Activated CD4-positive, alpha-beta T cell treated with anti-CD3 and anti-CD28 coated beads, Interleukin-2, amount 10 ng/mL, durations not matched to agents 7 days and 5 days (primary cell): ENCODE data around the gene C3orf49. TPM values are rescaled to one million over a fixed set of nuclear protein-coding genes. Genes with fewer than 3 reads are reported as not detected.
A peak's percentile ranks its signal among the peaks of the same experiment; 100 is the strongest.

Experiments
- CTCF ChIA-PET: fragments of 350-600 bp; sonication (Branson Sonifier 250); formaldehyde crosslinking; loops from one replicate; lab custom pipeline; 2021; ENCODE audit warnings: antibody characterized with exemption; lab: Charles Lee
- POLR2A ChIA-PET: fragments of 350-600 bp; sonication (Branson Sonifier 250); formaldehyde crosslinking; loops from one replicate; lab custom pipeline; 2021; ENCODE audit warnings: antibody characterized with exemption; lab: Charles Lee
- DNase-seq: peaks from one replicate; pipeline ENCODE4 v3.0.0-alpha.2; 2020
- H3K27ac Mint-ChIP-seq: one replicate; pipeline ENCODE4 v1.8.0; 2021; ENCODE audit warnings: mild to moderate bottlenecking, moderate library complexity, mixed read lengths
- H3K27me3 Mint-ChIP-seq: one replicate; pipeline ENCODE4 v1.8.0; 2021; ENCODE audit warnings: mixed read lengths
- H3K36me3 Mint-ChIP-seq: one replicate; pipeline ENCODE4 v1.8.0; 2021; ENCODE audit warnings: low read depth, mixed read lengths
- H3K4me1 Mint-ChIP-seq: one replicate; pipeline ENCODE4 v1.8.0; 2021; ENCODE audit warnings: mixed read lengths
- H3K4me3 Mint-ChIP-seq: one replicate; pipeline ENCODE4 v1.8.0; 2021; ENCODE audit warnings: mild to moderate bottlenecking, moderate library complexity, mixed read lengths
- H3K9me3 Mint-ChIP-seq: one replicate; pipeline ENCODE4 v1.8.0; 2021; ENCODE audit warnings: mixed read lengths
- total RNA-seq, 2 experiments: library from RNA; stranded (reverse); gene quantifications; one replicate each; pipeline ENCODE4 v1.2.3, GENCODE V29; 2021

The C3orf49 gene, protein sequence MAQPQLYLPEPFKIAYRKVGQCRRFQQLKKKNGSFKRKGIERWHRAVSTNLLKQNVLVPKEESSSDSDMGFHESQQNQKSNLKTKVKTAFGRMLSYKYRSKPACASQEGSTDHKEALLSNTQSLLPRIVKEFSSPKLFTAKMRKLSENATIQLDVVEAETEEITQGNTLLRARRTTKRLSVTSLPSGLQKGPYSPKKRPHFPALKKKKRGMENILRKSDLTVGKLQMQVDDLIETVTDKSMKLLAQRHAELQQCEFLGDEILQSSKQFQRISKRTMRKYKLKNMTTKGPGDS
- not detected for total RNA-seq

DNA sequence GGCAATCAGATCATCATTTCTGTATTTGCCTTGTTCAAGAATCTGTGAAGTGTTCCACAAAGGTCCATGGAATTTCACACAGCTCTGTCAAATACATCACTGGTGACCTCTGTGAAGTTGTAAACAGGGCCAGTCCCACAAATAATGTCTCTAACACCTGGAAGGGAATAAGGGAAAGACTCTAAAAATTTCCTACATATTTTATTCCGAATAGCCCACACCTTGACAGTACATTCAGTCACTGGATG, at the start of gene C3orf49:
C3orf49 (plus strand) TSS at position 149 of the 248 bp plus-strand sequence. CDS start 173 bp downstream, outside the sequence.
- ChIA-PET POLR2A (no interaction called here), CTCF (interaction anchor here (0.8 kb wide), 1 partner anchor 116 kb away, joined by 3 read pairs; no protein-coding TSS in a partner anchor)
- no peaks in the 10 kb centered on the region for H3K9me3 Mint-ChIP-seq
- no peak for DNase-seq
- H3K36me3 Mint-ChIP-seq, result no peaks in the 10 kb centered on the region
- H3K27me3 Mint-ChIP-seq, result no peaks in the 10 kb centered on the region
- H3K27ac Mint-ChIP-seq, result no peak within 1 kb of the TSS
- H3K4me1 Mint-ChIP-seq, result no peaks in the 10 kb centered on the region
- no peak within 1 kb of the TSS for H3K4me3 Mint-ChIP-seq

DNA sequence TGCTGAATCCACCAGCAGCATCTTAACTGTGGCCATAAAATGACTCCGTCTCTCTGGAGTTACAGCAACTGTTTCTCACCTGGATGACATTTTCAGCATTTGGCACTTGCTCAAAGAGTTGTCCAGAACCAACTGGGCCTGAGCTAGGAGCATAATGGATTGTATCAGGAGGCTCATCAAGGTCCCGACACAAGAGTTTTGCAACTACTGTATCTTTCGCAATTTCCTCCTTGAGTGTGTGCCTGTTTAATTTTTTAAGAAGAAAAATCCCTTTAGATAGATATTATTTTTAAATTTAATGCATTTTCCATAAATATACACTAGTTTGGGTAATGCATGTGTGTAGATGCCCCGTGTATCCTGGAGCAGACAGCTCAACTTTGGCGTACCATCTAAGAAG, 44.3 kb upstream of the C3orf49 start:
- Mint-ChIP-seq H3K36me3 (no peaks in the 10 kb centered on the region), H3K27ac (no peak overlapping the region), H3K4me1 (no peaks in the 10 kb centered on the region), H3K4me3 (no peak overlapping the region), H3K9me3 (no peaks in the 10 kb centered on the region), H3K27me3 (no peaks in the 10 kb centered on the region)
- DNase-seq, result no peak
- ChIA-PET CTCF (no interaction called here), POLR2A (no interaction called here)

GRCh38 chr3:63779227-63779626, 39.9 kb upstream of the C3orf49 start:
- Mint-ChIP-seq H3K27me3 (no peaks in the 10 kb centered on the region), H3K9me3 (no peaks in the 10 kb centered on the region), H3K4me1 (no peaks in the 10 kb centered on the region), H3K27ac (no peak overlapping the region), H3K36me3 (no peaks in the 10 kb centered on the region), H3K4me3 (no peak overlapping the region)
- ChIA-PET POLR2A (no interaction called here), CTCF (no interaction called here)
- DNase-seq, result no peak

- POLR2A ChIA-PET, result no interaction called here
- H3K4me1 Mint-ChIP-seq, result no peaks in the 10 kb centered on the region
- CTCF ChIA-PET, result no interaction called here
- H3K4me3 Mint-ChIP-seq, result no peak overlapping the region
- H3K27ac Mint-ChIP-seq, result no peak overlapping the region
- DNase-seq, result no peak
- H3K9me3 Mint-ChIP-seq, result no peaks in the 10 kb centered on the region
- H3K27me3 Mint-ChIP-seq, result peaks cover under 1% of the 10 kb centered on the region
- no peaks in the 10 kb centered on the region for H3K36me3 Mint-ChIP-seq
These were observed 27.1 kb upstream of the C3orf49 start for GRCh38 chr3:63791974-63792373.

DNA sequence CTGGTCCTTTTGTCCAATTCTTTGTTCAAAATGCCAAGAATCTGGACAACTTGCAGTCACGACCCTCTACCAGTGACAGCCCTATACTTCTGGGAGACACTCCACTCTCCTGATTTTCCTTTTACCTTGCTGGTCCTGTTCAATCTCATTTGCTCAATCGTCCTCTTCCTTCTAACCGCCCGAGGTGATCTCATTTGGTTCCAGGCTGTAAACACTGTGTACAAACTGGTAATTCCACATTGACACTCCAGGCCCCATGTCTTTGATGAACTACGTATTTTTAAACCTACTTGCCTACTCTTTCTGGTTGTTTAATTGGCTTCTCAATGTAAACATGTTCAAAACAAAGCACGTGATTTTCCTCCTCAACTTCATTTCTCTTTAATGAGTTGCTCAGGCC, 23.7 kb upstream of the C3orf49 start:
- Mint-ChIP-seq H3K27me3 (peaks cover 2% of the 10 kb centered on the region), H3K4me3 (no peak overlapping the region), H3K4me1 (no peaks in the 10 kb centered on the region), H3K27ac (no peak overlapping the region), H3K36me3 (no peaks in the 10 kb centered on the region), H3K9me3 (no peaks in the 10 kb centered on the region)
- CTCF ChIA-PET, result no interaction called here
- DNase-seq, result no peak
- POLR2A ChIA-PET, result no interaction called here

GRCh38 chr3:63798544-63798943, 20.6 kb upstream of the C3orf49 start:
- no peak overlapping the region for H3K27ac Mint-ChIP-seq
- peaks cover 2% of the 10 kb centered on the region for H3K27me3 Mint-ChIP-seq
- H3K9me3 Mint-ChIP-seq, result no peaks in the 10 kb centered on the region
- POLR2A ChIA-PET, result no interaction called here
- no peak overlapping the region for H3K4me3 Mint-ChIP-seq
- H3K4me1 Mint-ChIP-seq, result no peaks in the 10 kb centered on the region
- DNase-seq, result no peak
- no peaks in the 10 kb centered on the region for H3K36me3 Mint-ChIP-seq
- CTCF ChIA-PET, result no interaction called here

DNA sequence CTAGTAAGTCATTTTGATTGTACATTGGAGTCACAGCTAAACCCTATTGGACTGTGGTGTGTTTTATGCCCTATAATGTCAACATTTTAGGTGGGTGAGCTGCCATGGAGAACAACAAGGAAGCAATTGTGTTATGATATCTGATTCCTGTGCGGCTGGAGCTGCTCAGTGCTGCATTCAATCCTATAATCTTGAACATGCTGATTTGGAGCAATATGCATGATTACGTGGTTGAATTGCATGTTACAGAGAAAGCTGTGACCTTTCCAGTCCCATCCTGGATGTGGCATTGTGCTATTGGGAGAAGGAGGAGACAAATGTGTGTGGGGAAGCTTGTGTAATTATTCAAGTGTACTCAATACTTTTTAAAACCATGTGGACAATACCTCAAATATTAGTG, 20.1 kb upstream of the C3orf49 start:
- Mint-ChIP-seq H3K4me1 (no peaks in the 10 kb centered on the region), H3K36me3 (no peaks in the 10 kb centered on the region), H3K4me3 (no peak overlapping the region), H3K9me3 (no peaks in the 10 kb centered on the region), H3K27ac (no peak overlapping the region), H3K27me3 (peaks cover 2% of the 10 kb centered on the region)
- CTCF ChIA-PET, result no interaction called here
- DNase-seq, result no peak
- POLR2A ChIA-PET, result no interaction called here

- H3K27ac Mint-ChIP-seq, result no peak overlapping the region
These were observed 19.0 kb upstream of the C3orf49 start for GRCh38 chr3:63800097-63800496.

GRCh38 chr3:63803911-63804310, 15.2 kb upstream of the C3orf49 start:
- DNase-seq, result no peak
- no peaks in the 10 kb centered on the region for H3K36me3 Mint-ChIP-seq

More at GRCh38 chr3:63800097-63800496, 19.0 kb upstream of the C3orf49 start:
- peaks cover 4% of the 10 kb centered on the region for H3K27me3 Mint-ChIP-seq
- H3K9me3 Mint-ChIP-seq, result no peaks in the 10 kb centered on the region
- ChIA-PET POLR2A (no interaction called here), CTCF (no interaction called here)
- DNase-seq, result no peak
- no peaks in the 10 kb centered on the region for H3K4me1 Mint-ChIP-seq
- H3K36me3 Mint-ChIP-seq, result no peaks in the 10 kb centered on the region
- no peak overlapping the region for H3K4me3 Mint-ChIP-seq

GRCh38 chr3:63807961-63808565, 11.0 kb upstream of the C3orf49 start:
- H3K27ac Mint-ChIP-seq, result peak overlapping the region; percentile 5
- no peak overlapping the region for H3K4me3 Mint-ChIP-seq
- no peaks in the 10 kb centered on the region for H3K9me3 Mint-ChIP-seq
- POLR2A ChIA-PET, result no interaction called here
- no peak for DNase-seq
- H3K4me1 Mint-ChIP-seq, result no peaks in the 10 kb centered on the region
- peaks cover 1% of the 10 kb centered on the region for H3K27me3 Mint-ChIP-seq
- CTCF ChIA-PET, result no interaction called here
- no peaks in the 10 kb centered on the region for H3K36me3 Mint-ChIP-seq

More at GRCh38 chr3:63803911-63804310, 15.2 kb upstream of the C3orf49 start:
- ChIA-PET CTCF (no interaction called here), POLR2A (no interaction called here)
- Mint-ChIP-seq H3K4me3 (no peak overlapping the region), H3K4me1 (no peaks in the 10 kb centered on the region), H3K27ac (no peak overlapping the region), H3K27me3 (peaks cover 1% of the 10 kb centered on the region), H3K9me3 (no peaks in the 10 kb centered on the region)

- ChIA-PET CTCF (no interaction called here), POLR2A (no interaction called here)
- H3K27me3 Mint-ChIP-seq, result peaks cover 1% of the 10 kb centered on the region
- no peaks in the 10 kb centered on the region for H3K4me1 Mint-ChIP-seq
- H3K36me3 Mint-ChIP-seq, result no peaks in the 10 kb centered on the region
- no peak for DNase-seq
- no peaks in the 10 kb centered on the region for H3K9me3 Mint-ChIP-seq
- no peak overlapping the region for H3K4me3 Mint-ChIP-seq
- H3K27ac Mint-ChIP-seq, result no peak overlapping the region
These were observed 10.5 kb upstream of the C3orf49 start for GRCh38 chr3:63808633-63809032.

GRCh38 chr3:63809607-63810006, 9.5 kb upstream of the C3orf49 start:
- no peak for DNase-seq
- H3K27me3 Mint-ChIP-seq, result peaks cover 1% of the 10 kb centered on the region
- H3K27ac Mint-ChIP-seq, result no peak overlapping the region
- H3K9me3 Mint-ChIP-seq, result no peaks in the 10 kb centered on the region
- CTCF ChIA-PET, result no interaction called here
- POLR2A ChIA-PET, result no interaction called here
- H3K36me3 Mint-ChIP-seq, result no peaks in the 10 kb centered on the region
- H3K4me3 Mint-ChIP-seq, result no peak overlapping the region
- H3K4me1 Mint-ChIP-seq, result no peaks in the 10 kb centered on the region

- Mint-ChIP-seq H3K9me3 (no peaks in the 10 kb centered on the region), H3K27ac (no peak overlapping the region), H3K4me3 (no peak overlapping the region), H3K27me3 (no peaks in the 10 kb centered on the region), H3K36me3 (no peaks in the 10 kb centered on the region), H3K4me1 (no peaks in the 10 kb centered on the region)
- POLR2A ChIA-PET, result no interaction called here
- CTCF ChIA-PET, result no interaction called here
- DNase-seq, result no peak
These were observed 4.9 kb upstream of the C3orf49 start for GRCh38 chr3:63814237-63814636.

- no peaks in the 10 kb centered on the region for H3K27me3 Mint-ChIP-seq
- ChIA-PET POLR2A (interaction anchor here (0.6 kb wide), 1 partner anchor 572 kb away, joined by 4 read pairs; no protein-coding TSS in a partner anchor), CTCF (no interaction called here)
- no peaks in the 10 kb centered on the region for H3K4me1 Mint-ChIP-seq
- DNase-seq, result no peak
- H3K4me3 Mint-ChIP-seq, result no peak overlapping the region
- H3K36me3 Mint-ChIP-seq, result no peaks in the 10 kb centered on the region
- H3K9me3 Mint-ChIP-seq, result no peaks in the 10 kb centered on the region
- H3K27ac Mint-ChIP-seq, result no peak overlapping the region
These were observed 1.9 kb upstream of the C3orf49 start for GRCh38 chr3:63817225-63817624.
